ENCODE data around the gene SCN1A. TPM values are rescaled to one million over a fixed set of nuclear protein-coding genes. Genes with fewer than 3 reads are reported as not detected.
"Not testable (repeated sequence)": the region's sequence is repeated elsewhere in the genome, so short reads cannot be mapped to it uniquely, and the experiment has no call there.

The SCN1A gene
- polyA plus RNA-seq (ENCODE audit: insufficient read length in 12 of 12) = under 1 TPM in 8 of 12 donors, not detected in 4; 0.01 to 0.37 (median 0.15) TPM
- long read RNA-seq, donor 1, partial matches to known transcripts = 0 of 1 reads
- long read RNA-seq, donor 1, other reads (novel, unspliced or antisense) = 0 of 1 reads
- long read RNA-seq, donor 2 = 0 reads
- long read RNA-seq, donor 3 = 0 reads
- long read RNA-seq, donor 4 = 0 reads
- long read RNA-seq, donor 5 = 0 reads
- long read RNA-seq, donor 6 = 0 reads
- long read RNA-seq, donor 7 = 0 reads
- long read RNA-seq, donor 8 = 0 reads
- long read RNA-seq, donor 9 = 0 reads
- long read RNA-seq, donor 10 = 0 reads
- long read RNA-seq, donor 11 = 0 reads

- peak; percentile 31 for DNase-seq
These were observed at the start of gene SCN1A for GRCh38 chr2:166127217-166128155. TSS of gene SCN1A (minus strand) at chr2:166128020. CDS start at chr2:166073621, 54,399 bp downstream.

GRCh38 chr2:166173263-166173662, 45.4 kb upstream of the SCN1A start:
- DNase-seq = no peak

DNA sequence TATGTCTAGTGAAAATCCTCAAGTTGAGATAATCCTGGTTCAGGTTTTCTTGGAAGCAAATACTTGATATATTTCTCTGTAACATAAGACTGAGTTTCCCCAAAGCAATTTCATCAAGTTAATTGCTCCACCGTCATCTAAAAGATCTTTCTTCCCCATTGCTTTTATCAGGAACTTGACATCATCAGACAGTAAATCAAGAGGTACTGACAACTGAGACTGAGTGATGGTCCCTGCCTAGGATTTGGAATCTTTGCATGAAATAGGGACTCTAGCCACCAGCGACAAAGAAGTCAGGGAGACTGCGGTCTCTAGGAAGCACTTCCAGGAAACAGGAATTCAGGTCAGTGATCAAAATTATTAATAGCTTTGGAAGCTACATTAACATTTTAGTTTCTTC, 43.4 kb upstream of the SCN1A start:
- no peak for DNase-seq

- no peak for DNase-seq
These were observed 42.5 kb upstream of the SCN1A start for GRCh38 chr2:166170356-166170755.

DNA sequence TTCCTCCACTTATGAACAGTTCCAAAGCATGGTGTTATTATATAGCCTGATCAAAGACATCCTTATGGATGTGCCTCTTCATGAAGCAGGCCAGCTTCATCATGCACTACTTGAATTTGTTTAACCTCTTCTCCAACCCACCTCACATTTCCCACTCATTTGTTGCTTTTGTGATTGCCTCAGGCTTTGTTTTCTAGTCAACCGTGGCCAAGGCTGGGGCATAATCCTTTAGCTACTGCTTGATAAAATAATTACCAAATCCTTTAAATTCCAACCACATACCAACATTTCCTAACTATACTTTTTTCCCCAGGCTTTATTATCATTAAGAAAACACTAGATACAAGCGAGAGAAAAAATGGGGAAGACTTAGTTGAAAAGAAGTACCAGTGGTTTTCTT, 39.6 kb upstream of the SCN1A start:
- DNase-seq = no peak

DNA sequence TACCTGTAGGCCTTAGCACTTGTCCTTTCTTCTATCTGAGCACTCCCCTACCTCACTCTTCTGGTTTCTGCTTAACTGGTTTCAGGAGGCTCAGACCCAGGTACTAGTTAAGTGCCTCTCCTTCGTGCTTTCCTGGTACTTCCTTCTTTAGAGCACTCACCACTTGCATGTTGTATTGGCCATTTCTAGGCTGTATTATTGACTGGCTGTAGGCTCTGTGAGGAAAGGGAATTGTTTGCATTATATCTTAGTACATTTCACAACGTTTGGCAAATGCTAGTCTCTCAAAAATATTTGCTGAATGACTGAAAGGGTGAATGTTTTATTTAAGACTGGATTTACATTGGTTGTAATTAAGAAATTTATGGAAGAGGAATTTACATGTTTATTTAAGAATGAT, 36.0 kb upstream of the SCN1A start:
- DNase-seq = no peak

DNA sequence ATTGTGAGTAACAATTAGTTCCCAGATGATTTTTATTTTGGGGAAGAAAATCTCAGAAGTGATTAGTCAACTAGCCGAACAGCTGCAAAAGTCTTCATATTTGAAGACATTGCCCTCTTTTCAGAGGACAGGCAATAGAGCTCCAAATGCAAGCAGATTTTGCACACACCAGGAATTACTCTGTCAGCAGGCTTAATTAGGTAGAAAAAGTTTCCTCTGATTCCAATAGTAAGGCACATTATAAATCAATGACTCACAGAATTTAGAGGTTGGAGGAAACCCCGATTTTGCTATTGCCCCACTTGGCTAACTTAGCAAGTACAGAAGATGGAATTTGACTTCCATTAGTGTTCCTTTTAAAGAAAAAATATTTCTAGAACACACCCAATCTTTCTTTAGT, 30.7 kb upstream of the SCN1A start:
- DNase-seq = no peak

- no peak for DNase-seq
These were observed 29.8 kb upstream of the SCN1A start for GRCh38 chr2:166157578-166157977.

GRCh38 chr2:166156985-166157490, 29.2 kb upstream of the SCN1A start:
- DNase-seq = no peak

GRCh38 chr2:166155589-166155988, 27.8 kb upstream of the SCN1A start:
- no peak for DNase-seq

DNA sequence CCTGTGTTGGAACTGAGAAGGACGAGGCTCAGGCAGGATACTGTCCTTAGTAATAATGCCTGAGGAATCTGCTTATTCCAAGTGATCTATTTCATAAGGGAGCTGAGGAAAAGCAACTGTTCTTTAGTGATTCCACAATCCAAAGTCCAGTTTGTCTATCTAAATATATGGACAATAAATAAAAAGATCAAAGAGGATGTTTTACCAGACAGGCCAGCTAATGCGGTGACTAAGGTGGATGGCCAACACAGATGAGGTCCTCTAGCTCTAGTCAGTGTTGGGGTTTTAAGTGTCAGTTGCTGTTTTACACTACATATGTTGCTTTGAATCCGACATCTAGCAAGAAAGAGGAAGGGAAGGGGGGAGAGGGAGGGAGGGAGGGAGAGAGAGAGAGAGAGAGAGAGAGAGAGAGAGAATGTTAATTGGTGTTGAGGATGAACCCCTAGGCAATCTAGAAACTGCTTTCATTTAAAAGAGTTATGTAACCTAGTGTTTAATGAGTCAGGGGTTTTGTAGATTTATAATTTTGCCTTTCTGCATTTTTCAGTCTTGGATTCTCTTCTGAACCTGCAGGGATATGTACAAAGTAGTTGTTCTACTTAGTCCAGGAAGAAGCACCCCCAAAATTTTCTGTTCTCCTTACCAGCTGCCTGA, 27.0 kb upstream of the SCN1A start:
- DNase-seq = no peak

GRCh38 chr2:166152064-166152463, 24.2 kb upstream of the SCN1A start:
- DNase-seq = no peak

DNA sequence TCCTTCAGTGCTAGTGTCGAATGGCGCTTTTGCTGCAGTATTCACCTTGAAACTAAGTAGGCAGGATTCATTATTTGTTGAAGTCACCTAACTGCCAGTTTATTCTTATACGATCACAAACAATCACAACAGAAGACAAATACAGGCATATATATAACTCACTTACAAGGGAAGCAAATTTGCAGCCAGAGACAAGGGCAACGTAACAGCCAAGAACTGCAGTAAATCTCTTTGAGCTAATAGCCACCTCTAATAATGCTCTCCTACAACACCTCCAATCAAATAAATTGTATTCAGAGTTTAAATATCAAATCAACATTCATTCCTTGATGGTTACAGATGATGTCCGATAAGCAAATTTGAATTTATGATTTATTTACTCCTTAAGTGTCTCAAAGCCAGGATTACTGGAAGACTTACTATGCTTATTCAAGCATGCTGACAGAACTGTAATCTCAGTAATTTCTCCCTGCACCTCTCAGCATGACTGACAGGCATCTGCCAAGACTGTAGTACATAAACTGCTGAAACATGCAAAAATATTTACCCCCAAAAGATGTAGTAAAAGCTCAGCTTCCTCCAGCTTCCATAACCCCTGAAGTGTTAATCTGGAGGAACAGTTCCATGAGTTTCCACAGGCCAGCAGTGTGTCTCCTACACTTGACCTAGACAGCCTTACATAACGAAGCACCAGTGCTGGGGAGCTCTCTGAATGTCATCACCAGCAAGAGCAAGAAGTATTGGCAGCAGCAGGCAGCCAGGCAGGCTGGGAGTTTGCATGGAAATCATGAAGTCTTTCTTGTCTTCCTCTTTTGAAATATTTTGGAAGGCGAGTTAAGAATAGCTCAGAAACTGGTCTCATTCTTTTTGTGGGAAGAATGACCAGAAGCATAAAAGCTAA, 20.9 kb upstream of the SCN1A start:
- DNase-seq = no peak

GRCh38 chr2:166147883-166148282, 20.1 kb upstream of the SCN1A start:
- no peak for DNase-seq

GRCh38 chr2:166144071-166144470, 16.3 kb upstream of the SCN1A start:
- no peak for DNase-seq

GRCh38 chr2:166140932-166141331, 13.1 kb upstream of the SCN1A start:
- no peak for DNase-seq

GRCh38 chr2:166140475-166140874, 12.7 kb upstream of the SCN1A start:
- DNase-seq = no peak

GRCh38 chr2:166139479-166139878, 11.7 kb upstream of the SCN1A start:
- not testable (repeated sequence) for DNase-seq

DNA sequence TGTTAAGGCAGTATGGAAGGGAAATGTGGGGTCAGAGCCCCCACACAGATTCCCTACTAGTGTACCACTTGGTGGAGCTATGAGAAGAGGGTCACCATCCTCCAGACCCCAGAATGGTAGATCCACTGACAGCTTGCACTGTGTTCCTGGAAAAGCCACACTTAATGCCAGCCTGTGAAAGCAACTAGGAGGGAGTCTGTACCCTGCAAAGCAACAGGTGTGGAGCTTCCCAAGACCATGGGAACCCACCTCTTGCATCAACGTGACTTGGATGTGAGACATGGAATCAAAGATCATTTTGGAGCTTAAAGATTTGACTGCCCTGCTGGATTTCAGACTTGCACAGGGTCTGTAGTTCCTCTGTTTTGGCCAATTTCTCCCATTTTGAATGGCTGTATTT, 10.8 kb upstream of the SCN1A start:
- no peak for DNase-seq

GRCh38 chr2:166138144-166138543, 10.3 kb upstream of the SCN1A start:
- DNase-seq = no peak

- no peak for DNase-seq
These were observed 9.5 kb upstream of the SCN1A start for GRCh38 chr2:166137331-166137730.
